Nucleus accumbens (tissue), 56 donors: ENCODE measurements around the gene C7orf33.
"Not testable (repeated sequence)": the region's sequence is repeated elsewhere in the genome, so short reads cannot be mapped to it uniquely, and the experiment has no call there.

Source experiments
- DNase-seq, 56 donors: peaks; one replicate each; lab custom pipeline; 2025; lab: John Stamatoyannopoulos, UW

Gene C7orf33

DNA sequence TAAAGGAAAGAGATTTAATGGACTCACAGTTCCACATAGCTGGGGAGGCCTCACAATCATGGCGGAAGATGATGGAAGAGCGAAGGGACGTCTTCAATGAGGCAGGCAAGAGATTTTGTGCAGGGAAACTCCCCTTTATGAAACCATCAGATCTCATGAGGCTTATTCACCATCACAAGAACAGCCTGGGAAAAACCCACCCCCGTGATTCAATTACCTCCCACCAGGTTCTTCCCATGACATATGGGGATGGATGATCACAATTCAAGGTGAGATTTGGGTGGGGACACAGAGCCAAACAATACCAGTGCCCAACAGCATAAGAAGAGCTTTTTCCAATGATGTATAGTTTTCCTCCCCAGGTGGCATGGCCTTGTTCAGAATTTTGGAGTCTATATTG is 11.2 kb upstream of the C7orf33 start:
- DNase-seq: no peak

GRCh38 chr7:148580446-148580845 is 10.1 kb upstream of the C7orf33 start:
- DNase-seq: no peak

DNA sequence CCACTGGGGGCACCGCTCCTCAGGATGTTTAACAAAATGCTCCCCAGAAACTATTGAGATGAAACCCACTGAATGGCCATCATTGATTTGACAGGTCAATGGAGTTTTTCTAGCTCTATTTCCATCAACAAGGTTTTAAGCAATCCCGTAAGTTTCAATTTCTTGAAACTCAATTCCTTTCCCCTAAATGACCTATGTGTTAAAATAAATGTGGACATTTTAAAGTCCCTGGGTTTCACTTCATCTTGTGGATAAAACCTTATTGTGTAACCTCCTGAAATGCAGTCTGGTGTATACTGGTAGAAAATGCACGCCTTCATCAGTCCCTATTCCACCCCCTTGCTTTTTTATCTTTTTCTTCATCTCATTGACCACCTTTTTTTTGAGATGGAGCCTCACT is 8.9 kb upstream of the C7orf33 start:
- DNase-seq: no peak

DNA sequence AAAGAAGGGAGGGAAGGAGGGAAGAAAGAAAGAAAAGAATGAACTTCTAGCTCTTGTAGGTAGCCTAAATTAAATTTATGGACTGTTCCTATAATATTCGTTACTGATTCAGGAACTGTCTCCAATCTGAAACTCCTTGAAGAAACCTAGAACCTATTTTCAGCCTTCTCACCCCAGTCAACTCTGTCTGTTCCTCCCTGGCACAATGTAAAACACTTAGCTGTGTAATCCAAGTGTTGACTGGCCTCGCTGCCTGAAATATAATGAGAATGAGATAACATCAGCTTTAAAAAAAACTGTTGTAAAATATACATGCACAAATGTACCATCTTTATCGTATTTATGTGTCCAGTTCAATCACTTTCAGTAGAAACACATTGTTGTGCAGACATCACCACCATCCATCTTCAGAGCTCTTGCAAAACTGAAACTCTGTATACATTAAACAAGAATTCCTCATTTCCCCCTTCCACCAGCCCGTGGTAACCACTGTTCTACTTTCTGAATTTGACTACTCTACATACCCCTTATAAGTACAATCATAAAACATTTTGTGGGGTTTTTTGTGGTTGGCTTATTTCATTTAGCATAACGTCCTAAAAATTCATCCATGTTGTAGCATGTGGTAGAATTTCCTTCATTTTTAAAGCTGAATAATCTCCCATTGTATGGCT is 6.3 kb upstream of the C7orf33 start:
- no peak for DNase-seq

GRCh38 chr7:148585399-148585798 is 5.2 kb upstream of the C7orf33 start:
- DNase-seq: no peak

GRCh38 chr7:148587076-148587475 is 3.5 kb upstream of the C7orf33 start:
- DNase-seq: no peak

DNA sequence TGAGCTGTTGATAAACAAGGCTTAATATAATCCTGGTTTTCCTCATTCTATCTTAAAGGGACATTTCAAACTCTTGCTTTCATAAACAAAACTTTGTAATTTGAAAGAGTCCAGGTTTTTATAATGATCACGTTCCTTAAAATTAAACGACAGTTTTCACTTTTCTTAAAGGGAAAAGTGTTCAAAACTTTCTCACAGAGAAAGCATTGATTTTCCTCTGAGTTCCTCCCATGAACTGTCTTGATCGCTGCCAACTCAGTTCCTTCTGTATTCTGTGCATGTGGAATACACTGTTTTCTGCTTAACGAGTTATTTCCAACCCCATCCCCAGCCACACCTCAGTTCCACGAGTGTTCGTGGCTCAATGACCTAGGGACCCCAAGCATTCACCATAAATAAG is 2.4 kb upstream of the C7orf33 start:
- no peak for DNase-seq

GRCh38 chr7:148588670-148589131 is 1.9 kb upstream of the C7orf33 start:
- DNase-seq: no peak

- no peak for DNase-seq
Measured at GRCh38 chr7:148589640-148590039, 926 bp upstream of the C7orf33 start.

DNA sequence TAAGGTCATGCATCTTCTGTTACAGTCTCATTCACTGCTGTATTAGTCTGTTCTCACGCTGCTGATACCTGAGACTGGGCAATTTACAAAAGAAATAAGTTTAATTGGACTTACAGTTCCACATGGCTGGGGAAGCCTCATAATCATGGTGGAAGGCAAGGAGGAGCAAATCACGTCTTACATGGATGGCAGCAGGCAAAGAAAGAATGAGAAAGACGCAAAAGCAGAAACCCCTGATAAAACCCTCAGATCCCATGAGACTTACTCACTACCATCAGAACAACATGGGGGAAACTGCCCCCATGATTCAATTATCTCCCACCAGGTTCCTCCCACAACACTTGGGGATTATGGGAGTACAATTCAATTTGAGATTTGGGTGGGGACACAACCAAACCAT is 5.8 kb downstream of the C7orf33 start:
- not testable (repeated sequence) for DNase-seq

DNA sequence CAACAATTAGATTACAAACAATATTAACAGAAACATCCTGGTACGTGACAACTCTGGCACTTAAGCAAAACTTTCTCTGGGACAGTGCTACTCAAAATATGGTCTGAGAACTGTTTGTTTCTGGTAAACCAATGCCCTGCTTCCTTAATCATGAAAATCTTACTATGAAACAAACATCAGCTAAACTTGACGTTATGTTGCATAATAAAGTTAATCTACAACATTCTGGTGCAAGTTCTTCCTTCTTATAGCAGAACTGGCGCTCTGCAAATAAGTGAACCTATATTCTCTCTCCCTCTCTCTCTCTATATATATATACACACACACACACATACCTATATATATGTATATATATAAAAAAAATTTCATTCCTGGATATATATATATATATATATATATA is 7.8 kb downstream of the C7orf33 start:
- no peak for DNase-seq

GRCh38 chr7:148605350-148605749 is 14.8 kb downstream of the C7orf33 start:
- DNase-seq: no peak

- DNase-seq: no peak
Measured at GRCh38 chr7:148607151-148607661, 16.6 kb downstream of the C7orf33 start.

DNA sequence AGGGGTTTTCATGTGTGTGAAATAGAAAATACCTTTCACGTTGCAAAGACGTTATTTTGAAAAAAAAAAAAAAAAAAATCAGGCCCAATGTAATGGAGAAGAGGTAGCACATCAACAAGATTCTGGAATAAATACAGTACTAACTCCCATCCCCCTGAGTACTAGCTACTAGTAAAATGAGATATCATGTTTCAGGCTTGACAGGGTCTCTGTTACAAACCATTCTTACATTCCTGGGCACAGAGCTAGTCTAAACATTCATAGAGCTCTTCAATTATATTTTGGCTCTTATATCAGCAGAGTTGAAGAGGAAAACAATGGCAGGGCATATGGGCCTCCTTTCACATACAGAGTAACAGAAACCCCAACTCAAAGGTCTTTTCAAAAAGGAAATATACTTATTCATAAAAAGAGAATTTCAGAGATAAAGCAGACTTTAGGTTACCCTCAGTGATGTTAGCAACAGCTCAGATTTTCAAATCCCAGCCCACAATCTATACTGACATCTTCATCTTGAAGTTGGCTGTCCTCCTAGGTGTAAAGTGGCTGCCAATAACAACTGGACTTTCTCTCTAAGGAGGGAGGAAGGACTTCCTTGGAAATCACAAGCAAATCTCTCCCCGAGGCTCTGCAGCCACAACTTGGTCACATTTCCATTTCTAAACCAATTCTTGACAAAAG is 18.6 kb downstream of the C7orf33 start:
- no peak for DNase-seq

GRCh38 chr7:148611692-148612091 is 21.1 kb downstream of the C7orf33 start:
- DNase-seq: no peak

DNA sequence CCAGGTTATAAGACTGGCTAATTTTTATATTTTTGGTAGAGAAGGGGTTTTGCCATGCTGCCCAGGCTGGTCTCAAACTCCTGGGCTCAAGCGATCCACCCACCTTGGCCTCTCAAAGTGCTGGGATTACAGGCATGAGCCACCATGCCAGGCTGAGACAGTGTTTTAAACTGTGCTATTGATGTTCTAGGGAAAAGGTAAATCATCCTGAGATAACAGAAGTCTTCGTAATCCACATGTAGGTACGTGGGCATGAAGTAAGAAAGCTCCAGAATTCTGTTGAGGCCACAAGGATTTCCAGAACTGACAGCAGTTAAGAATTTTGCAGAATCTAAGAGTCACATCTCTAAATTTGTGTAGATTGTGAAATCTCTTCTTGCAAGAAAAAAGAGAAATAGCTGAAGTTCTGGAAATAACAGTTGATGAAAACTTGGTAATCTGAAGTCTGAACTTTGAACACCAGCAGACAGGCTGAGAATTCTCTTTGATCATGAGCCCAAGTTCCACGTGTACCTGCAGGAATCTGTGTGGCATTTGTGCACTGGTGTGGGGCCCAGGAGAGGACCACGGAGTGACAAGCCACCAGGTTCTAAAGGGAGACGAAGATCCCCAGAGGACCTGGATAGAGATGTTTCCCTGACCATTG is 24.6 kb downstream of the C7orf33 start:
- no peak for DNase-seq

- DNase-seq: no peak
Measured at GRCh38 chr7:148620749-148621359, 30.3 kb downstream of the C7orf33 start.

GRCh38 chr7:148621563-148621962 is 31.0 kb downstream of the C7orf33 start:
- DNase-seq: no peak

DNA sequence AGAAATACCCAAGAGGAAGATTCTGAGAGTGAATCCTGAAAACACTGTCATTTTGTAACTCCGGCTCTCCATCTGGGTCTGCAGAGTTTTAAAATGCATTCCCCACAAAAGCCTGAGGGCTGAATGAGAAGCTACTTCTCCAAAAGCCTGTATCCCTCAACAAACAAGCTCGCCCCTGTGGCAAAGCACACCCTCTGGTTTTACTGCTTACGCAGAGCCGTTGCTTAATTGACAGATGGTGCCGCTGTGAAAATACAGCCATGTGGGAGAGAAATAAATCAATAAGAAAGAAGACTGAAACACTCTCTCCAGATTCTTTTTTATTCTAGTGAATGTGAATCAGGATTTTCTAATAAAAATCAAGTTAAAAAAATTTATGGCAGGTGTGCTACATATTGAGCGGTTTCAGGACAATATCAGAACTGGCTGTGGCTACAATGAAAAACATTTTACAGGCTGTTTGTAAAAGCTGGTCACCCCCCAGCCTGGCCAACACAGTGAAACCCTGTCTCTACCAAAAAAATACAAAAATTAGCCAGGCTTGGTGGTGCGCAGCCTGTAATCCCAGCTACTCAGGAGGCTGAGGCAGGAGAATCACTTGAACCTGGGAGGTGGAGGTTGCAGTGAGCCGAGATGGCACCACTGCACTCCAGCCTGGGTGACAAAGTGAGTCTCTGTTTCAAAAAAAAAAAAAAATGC is 32.5 kb downstream of the C7orf33 start:
- DNase-seq: peak in 3 of 56 donors; percentile 1 to 22 (median 11)

DNA sequence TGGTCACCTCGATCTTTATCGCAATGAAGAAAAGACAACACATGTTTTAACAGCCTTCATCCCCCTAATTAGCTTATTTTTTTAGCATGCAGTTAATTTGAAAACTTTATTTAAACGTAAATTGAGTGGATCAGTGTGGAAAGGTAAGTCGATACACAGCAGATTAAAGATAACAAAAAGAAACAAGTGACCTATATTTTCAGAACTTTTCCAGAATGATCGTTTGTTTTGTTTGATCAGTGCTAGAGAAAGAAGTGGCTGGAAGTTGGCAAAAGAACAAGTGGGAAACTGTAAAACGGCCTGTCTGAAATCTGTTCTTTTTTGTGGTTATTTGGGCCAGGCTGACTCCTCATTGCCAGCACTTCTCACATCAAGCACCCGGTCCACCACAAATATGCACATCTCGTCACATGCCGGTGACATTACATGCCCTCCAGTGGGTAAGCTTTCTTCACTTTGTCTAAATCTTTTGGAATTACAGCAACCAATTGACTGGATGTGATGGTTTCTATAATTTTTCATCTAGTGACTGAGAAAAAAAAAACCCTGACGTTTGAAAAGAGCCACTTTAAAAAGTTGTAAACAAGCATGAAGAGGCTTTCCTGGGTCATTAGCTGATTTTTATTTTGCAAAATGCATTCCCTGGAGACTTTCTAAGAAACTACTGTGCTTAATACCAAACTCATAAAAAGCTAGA is 33.2 kb downstream of the C7orf33 start:
- DNase-seq: peak in 1 of 56 donors; percentile 15
